ENCODE data around the gene SLC66A2.

GRCh38 chr18:79987566-79987965 is 36.1 kb upstream of the SLC66A2 start:
- no peak for TF ChIP-seq CTCF (IDR thresholded peaks at IDR 0.05)
- no peak for TF ChIP-seq POLR2A (IDR thresholded peaks at IDR 0.05)
- no peak for TF ChIP-seq POLR2AphosphoS5 (IDR thresholded peaks at IDR 0.05)
- no peak for TF ChIP-seq EP300 (IDR thresholded peaks at IDR 0.05)

All from sigmoid colon (tissue), 4 donors.